LNCAP (cell line): Measurements from ENCODE around the gene PTPN11.

Experiments
- CTCF ChIP-seq: fragments of 450-650 bp; IDR thresholded peaks from 2 replicates; pipeline ENCODE4 v1.5.1; 2017; ENCODE audit warnings: mild to moderate bottlenecking

The PTPN11 gene

GRCh38 chr12:112498580-112498979 is 79.8 kb downstream of the PTPN11 start:
- TF ChIP-seq CTCF = no peak

GRCh38 chr12:112503512-112503911 is 84.8 kb downstream of the PTPN11 start:
- no peak for TF ChIP-seq CTCF

GRCh38 chr12:112506513-112507166 is 87.9 kb downstream of the PTPN11 start:
- TF ChIP-seq CTCF = no peak

- no peak for TF ChIP-seq CTCF
Observed at GRCh38 chr12:112513471-112513870, 94.7 kb downstream of the PTPN11 start.

- no peak for TF ChIP-seq CTCF
Observed at GRCh38 chr12:112514456-112514855, 95.7 kb downstream of the PTPN11 start.

GRCh38 chr12:112514926-112515642 is 96.3 kb downstream of the PTPN11 start:
- TF ChIP-seq CTCF = no peak

GRCh38 chr12:112515868-112516267 is 97.1 kb downstream of the PTPN11 start:
- no peak for TF ChIP-seq CTCF
